Body of pancreas (tissue), 4 donors: ENCODE results near the gene ESPNL. TPM values are rescaled to one million over a fixed set of nuclear protein-coding genes. Genes with fewer than 3 reads are reported as not detected.

ENCODE experiments used
- ATAC-seq: fragments of 150-250 bp; one replicate; pipeline ENCODE4 v1.9.1; 2016
- DNase-seq, 4 donors: peaks; one replicate each; pipeline ENCODE4 v3.0.0-alpha.2; 2019
- H3K27ac ChIP-seq, 4 donors: fragments of 200-600 bp; sonication (generic); 1 replicate in 3 of 4; 2 replicates in 1 of 4; pipeline versions ENCODE4 v1.5.1 to v1.6.1; 2016 to 2019; ENCODE audit warnings: mild to moderate bottlenecking in 1 of 4, mixed read lengths in 1 of 4, moderate library complexity in 1 of 4
- H3K27me3 ChIP-seq, 2 donors: fragments of 200-600 bp; sonication (generic); one replicate each; pipeline ENCODE4 v1.6.0; 2016; ENCODE audit warnings: mild to moderate bottlenecking in 1 of 2
- H3K36me3 ChIP-seq, 2 donors: fragments of 200-600 bp; sonication (generic); replicated peaks in 1 of 2; 2 replicates each; pipeline ENCODE4 v1.5.1; 2016; ENCODE audit warnings: low read depth in 2 of 2; ENCODE audit not compliant: insufficient read depth in 1 of 2
- H3K4me1 ChIP-seq: fragments of 200-600 bp; sonication (generic); one replicate; pipeline ENCODE4 v1.6.0; 2016
- H3K4me3 ChIP-seq, 2 donors: fragments of 200-600 bp; sonication (generic); 1 replicate in 1 of 2; 2 replicates in 1 of 2; pipeline ENCODE4 v1.5.1; 2016 to 2019
- H3K9me3 ChIP-seq, 3 donors: fragments of 200-600 bp; sonication (generic); 1 replicate in 2 of 3; 2 replicates in 1 of 3; pipeline ENCODE4 v1.5.1; 2016
- CTCF ChIP-seq, 7 experiments: fragments of 450-650 bp in 4 of 7; fragments of 200-600 bp in 3 of 7; sonication (generic) in 3 of 7; IDR thresholded peaks; one replicate each; pipeline ENCODE4 v1.5.1; 2016 to 2019; ENCODE audit warnings: antibody characterized with exemption in 7 of 7
- POLR2A ChIP-seq, 3 donors: fragments of 450-650 bp; IDR thresholded peaks; one replicate each; pipeline ENCODE4 v1.6.1; 2016; ENCODE audit warnings: antibody characterized with exemption in 3 of 3, mild to moderate bottlenecking in 2 of 3
- WGBS, 2 donors: methylation state at CpG; one replicate each; pipeline ENCODE4 v1.1.5; 2017; 5-methylcytosine and 5-hydroxymethylcytosine counted together
- intact Hi-C: fragments of 100-400 bp; cut with DNase I; formaldehyde crosslinking; loops from one replicate; pipeline ENCODE4 v1.15.1; 2023
- total RNA-seq, 2 donors: library from RNA; depleted of rRNA; stranded (reverse); fragments of >200 nt; gene quantifications; one replicate each; pipeline ENCODE4 v1.1.0, GENCODE V29; 2016

The ESPNL gene
- total RNA-seq, 2 donors from 2014 or later, result not detected

- WGBS, 2 donors, result 65 to 70% methylated on average over 2 to 8 of the region's 8 CpGs
- no peak for DNase-seq
- Histone ChIP-seq H3K9me3 (no peaks in the 10 kb centered on the region), H3K27me3 (peaks cover 0 to 3% of the 10 kb centered on the region in 2 donors), H3K36me3 (peaks cover 0 to 6% of the 10 kb centered on the region in 2 donors), H3K27ac (peak overlapping the region in 1 of 4 donors; percentile 14), H3K4me1 (peaks cover 54% of the 10 kb centered on the region), H3K4me3 (no peak overlapping the region)
- no peak for TF ChIP-seq POLR2A (IDR thresholded peaks at IDR 0.05)
- no peak for TF ChIP-seq CTCF (IDR thresholded peaks at IDR 0.05)
- intact Hi-C loops, result no loop called here
- no peak for ATAC-seq
These were observed 67.6 kb downstream of the ESPNL start for GRCh38 chr2:238167761-238168160.

DNA sequence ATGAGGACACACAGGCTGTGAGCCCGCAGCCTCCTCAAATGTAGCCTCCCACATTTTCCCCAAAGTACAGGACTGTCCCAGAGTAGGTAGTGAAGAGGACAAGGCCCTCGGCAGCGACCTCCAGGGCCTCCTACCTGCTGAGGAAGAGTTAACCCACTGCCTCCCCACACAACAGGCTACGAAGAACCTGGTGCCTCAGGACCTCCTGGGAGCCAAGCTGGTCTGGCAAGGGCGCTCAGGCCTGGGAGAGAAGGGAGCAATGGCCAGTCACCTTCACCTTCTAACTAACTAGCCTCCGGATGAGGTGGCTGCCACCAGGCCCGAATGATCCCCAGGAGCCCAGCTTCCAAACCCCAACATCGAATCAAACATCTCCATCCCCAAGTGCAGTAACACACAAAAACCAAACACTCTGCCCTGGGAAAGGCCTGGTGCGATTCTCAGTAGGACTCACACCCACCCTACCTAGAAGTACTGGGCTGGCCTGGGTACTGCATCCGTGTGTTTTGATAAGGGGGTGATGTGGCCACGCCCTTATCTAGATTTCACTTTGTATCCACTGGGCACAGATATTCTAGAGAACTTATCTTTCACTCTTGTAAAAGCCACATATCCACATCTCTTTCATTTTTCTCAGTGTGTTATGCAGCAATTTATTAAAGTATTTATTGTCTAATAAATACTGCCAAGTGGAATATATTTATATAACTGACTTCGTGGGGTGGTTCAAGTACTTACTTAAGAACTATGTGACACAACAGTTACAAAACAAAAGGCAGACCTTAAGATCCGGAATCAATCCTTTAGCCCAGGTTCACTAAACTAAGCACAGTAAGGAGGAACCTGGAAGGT lies 68.3 kb downstream of the ESPNL start:
- H3K27ac ChIP-seq, result peak overlapping the region in 2 of 4 donors; percentile 22 to 74

GRCh38 chr2:238169048-238169707 lies 69.0 kb downstream of the ESPNL start:
- Histone ChIP-seq H3K9me3 (no peaks in the 10 kb centered on the region), H3K36me3 (peaks cover 0 to 10% of the 10 kb centered on the region in 2 donors), H3K27me3 (peaks cover 0 to 2% of the 10 kb centered on the region in 2 donors), H3K4me3 (no peak overlapping the region), H3K27ac (peak overlapping the region in 3 of 4 donors; percentile 51 to 74 (median 52)), H3K4me1 (peaks cover 40% of the 10 kb centered on the region)
- intact Hi-C loops, result no loop called here
- ATAC-seq (peak; percentile 72), DNase-seq (peak; percentile 64 to 74 (median 64))
- TF ChIP-seq CTCF (IDR thresholded peaks at IDR 0.05), result no peak
- no peak for TF ChIP-seq POLR2A (IDR thresholded peaks at IDR 0.05)
- 55 to 63% methylated on average over 6 of the region's 6 CpGs for WGBS, 2 donors

More for the DNA sequence above, 68.3 kb downstream of the ESPNL start:
- intact Hi-C loops, result no loop called here
- Histone ChIP-seq H3K36me3 (peaks cover 0 to 10% of the 10 kb centered on the region in 2 donors), H3K9me3 (no peaks in the 10 kb centered on the region), H3K4me3 (no peak overlapping the region), H3K27me3 (peaks cover 0 to 3% of the 10 kb centered on the region in 2 donors), H3K4me1 (peaks cover 47% of the 10 kb centered on the region)
- DNase-seq, result no peak
- TF ChIP-seq CTCF (IDR thresholded peaks at IDR 0.05), result no peak
- TF ChIP-seq POLR2A (IDR thresholded peaks at IDR 0.05), result no peak
- no peak for ATAC-seq
- 83 to 88% methylated on average over 7 to 13 of the region's 13 CpGs for WGBS, 2 donors

- H3K36me3 ChIP-seq, result peaks cover 0 to 12% of the 10 kb centered on the region in 2 donors
These were observed 69.6 kb downstream of the ESPNL start for GRCh38 chr2:238169708-238170251.

More at GRCh38 chr2:238169708-238170251, 69.6 kb downstream of the ESPNL start:
- Histone ChIP-seq H3K9me3 (no peaks in the 10 kb centered on the region), H3K4me1 (peaks cover 39% of the 10 kb centered on the region), H3K4me3 (no peak overlapping the region), H3K27ac (peak overlapping the region in 3 of 4 donors; percentile 51 to 74 (median 52)), H3K27me3 (no peaks in the 10 kb centered on the region)
- no peak for TF ChIP-seq POLR2A (IDR thresholded peaks at IDR 0.05)
- no peak for TF ChIP-seq CTCF (IDR thresholded peaks at IDR 0.05)
- intact Hi-C loops, result no loop called here
- ATAC-seq, result peak; percentile 22
- WGBS, 2 donors, result 66 to 79% methylated on average over 5 of the region's 5 CpGs
- no peak for DNase-seq
